H1 (cell line): ENCODE measurements around the gene KCNH5. TPM values are rescaled to one million over a fixed set of nuclear protein-coding genes. Genes with fewer than 3 reads are reported as not detected.

Experiments
- BACH1 ChIP-seq: IDR thresholded peaks from 2 replicates; pipeline ENCODE4 v1.6.1; 2012; ENCODE audit warnings: low read length, improper control_type of control experiment
- CBX8 ChIP-seq: fragments of 300-800, 300-1000 bp; sonication (generic); IDR thresholded peaks from 2 replicates; pipeline ENCODE4 v1.7.1; 2016; ENCODE audit warnings: low read depth, low read length, borderline replicate concordance
- CHD7 ChIP-seq: fragments of 300-600 bp; sonication (generic); IDR thresholded peaks from 2 replicates; pipeline ENCODE4 v1.7.1; 2012; ENCODE audit warnings: low read length, moderate library complexity, mild to moderate bottlenecking, inconsistent platforms; ENCODE audit not compliant: insufficient replicate concordance
- polyA plus RNA-seq, 7 experiments: library from polyadenylated mRNA; depleted of rRNA in 3 of 7; stranded (reverse) in 5 of 7; unstranded in 2 of 7; fragments of >200 nt in 5 of 7; fragments of 200-250 nt in 2 of 7; gene quantifications; 1 replicate in 5 of 7; 2 replicates in 1 of 7; 4 replicates in 1 of 7; pipeline versions ENCODE4 v1.2.1 to v1.2.3, GENCODE V29; 2011 to 2013; ENCODE audit warnings: missing spikeins in 2 of 7, mixed read lengths in 2 of 7
- total RNA-seq: library from RNA; stranded (reverse); fragmentation: NEBNext Ultra II Directional; extraction: Animal tissue kit (Norgen Biotek cat#: 25700); gene quantifications from 2 replicates; pipeline ENCODE4 v1.2.1, GENCODE V29; 2021

Gene KCNH5
- total and polyA plus RNA-seq, 2 of the 8 experiments (the other 6 are each of a cell fraction or from before 2014, with no cell fraction given) = 0.24 to 0.50 TPM

- TF ChIP-seq CHD7 = no peak
- no peak for TF ChIP-seq BACH1
- no peak for TF ChIP-seq CBX8
Observed at GRCh38 chr14:62691647-62692489, 353.4 kb downstream of the KCNH5 start (continued).
